ENCODE data around the gene ACCSL.

Gene ACCSL

DNA sequence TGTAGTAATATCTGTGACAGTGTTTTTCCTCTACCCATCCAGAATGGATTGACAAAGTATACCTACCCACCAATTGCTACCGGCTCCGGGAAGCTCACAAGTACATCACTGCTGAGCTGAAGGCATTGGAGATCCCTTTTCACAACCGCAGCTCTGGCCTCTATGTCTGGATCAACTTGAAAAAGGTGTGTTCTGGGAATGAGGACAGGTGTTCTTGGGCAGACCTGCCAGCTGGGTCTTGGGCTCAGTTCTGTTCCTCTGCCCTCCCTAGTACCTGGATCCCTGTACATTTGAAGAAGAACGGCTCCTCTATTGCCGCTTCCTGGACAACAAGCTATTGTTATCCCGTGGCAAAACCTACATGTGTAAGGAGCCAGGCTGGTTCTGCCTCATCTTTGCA, 10.5 kb downstream of the ACCSL start:
- no peak for DNase-seq (ENCODE audit: low spot score)

DNA sequence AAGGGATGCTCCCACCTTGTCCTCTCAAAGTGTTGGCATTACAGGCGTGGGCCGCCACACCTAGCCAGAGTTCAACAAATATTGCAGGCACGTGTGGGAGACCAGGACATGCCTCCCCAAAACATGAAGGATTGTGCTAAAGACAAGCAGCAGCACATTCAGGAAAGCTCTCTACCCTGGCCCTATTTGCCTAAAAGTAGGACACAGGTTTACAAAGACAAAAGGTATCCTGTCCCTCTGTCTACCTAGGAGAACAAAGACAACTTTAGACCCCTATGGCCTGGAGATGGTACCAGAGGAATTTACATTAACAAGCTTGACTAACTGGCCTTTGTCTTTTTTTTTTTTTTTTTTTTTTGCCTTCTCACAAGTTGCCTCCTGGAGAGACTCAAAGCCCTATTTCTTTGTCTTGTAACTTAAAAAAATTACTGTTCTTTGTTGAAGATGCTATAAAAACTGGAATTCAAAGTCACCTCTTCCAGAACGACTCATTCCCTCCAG, 17.4 kb downstream of the ACCSL start:
- no peak for DNase-seq (ENCODE audit: low spot score)

DNA sequence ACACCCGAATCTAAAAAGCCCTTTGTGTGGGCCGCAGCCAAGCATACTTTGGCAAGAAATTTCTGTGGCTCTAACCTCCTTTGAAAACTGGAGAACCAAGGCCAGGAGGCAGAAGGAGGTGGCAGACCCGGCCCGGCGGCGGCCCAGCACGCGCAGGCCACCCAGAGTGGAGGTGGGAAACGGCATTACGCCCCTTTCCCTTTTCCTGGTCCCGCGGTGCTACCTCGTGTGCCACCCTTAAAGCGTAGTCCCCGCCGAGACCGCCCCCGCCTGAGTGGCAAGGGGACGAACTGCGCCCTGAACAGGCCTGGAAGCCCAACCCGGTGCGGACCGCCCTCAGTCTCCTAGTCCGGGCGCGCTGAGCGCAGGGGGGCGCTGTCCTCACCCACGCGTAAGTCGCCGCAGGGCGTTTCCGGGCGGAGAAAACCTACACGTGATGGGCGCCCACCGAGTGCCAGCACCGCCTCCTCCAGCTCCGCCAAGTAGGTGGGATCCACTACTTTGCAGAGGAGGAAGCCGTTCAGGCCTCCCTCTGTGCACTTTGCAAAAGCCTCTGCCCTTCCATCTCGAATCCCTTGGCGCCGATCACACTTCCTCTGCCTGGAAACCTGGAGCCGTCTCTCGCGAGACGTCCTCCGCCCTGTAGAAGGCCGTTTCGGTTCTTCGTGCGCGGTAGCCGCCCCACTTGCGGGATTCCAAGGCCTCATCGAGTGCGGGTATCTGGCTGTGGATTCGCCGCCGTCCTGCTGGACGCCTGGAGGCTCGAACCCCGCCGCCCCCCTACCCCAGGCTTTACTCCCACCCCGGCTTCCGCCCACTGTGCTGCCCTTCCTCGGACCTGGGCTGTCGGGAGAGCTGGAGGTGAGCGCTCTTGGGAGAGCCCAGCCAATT, 18.3 kb downstream of the ACCSL start, which contains the start of gene ACCS:
TSS of gene ACCS (plus strand) at position 430 of the 891 bp plus-strand sequence. CDS start 1,358 bp downstream, outside the sequence.
- DNase-seq (ENCODE audit: low spot score): peak; percentile 78

DNA sequence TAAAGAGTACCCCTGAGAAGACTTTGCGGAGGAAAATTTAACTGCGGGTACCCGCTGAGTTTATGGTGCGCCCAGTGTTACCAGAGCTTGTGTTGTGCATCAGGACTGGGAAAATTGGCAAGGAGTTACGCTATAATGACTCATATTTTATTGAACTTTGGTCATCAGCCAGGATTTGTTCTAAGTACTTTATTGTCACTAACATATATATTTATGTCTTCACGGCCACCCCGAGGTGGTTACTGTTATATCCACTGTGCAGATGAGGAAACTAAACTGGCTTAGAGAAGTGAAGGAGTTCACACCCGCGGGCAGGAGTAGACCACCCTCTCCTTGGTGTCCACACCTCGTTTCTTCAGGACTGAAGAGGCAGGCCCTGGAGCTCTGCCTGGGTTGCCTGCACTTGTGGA, 19.0 kb downstream of the ACCSL start:
- peak; percentile 19 for DNase-seq (ENCODE audit: low spot score)

GRCh38 chr11:44067266-44067665, 19.5 kb downstream of the ACCSL start:
- no peak for DNase-seq (ENCODE audit: low spot score)

DNA sequence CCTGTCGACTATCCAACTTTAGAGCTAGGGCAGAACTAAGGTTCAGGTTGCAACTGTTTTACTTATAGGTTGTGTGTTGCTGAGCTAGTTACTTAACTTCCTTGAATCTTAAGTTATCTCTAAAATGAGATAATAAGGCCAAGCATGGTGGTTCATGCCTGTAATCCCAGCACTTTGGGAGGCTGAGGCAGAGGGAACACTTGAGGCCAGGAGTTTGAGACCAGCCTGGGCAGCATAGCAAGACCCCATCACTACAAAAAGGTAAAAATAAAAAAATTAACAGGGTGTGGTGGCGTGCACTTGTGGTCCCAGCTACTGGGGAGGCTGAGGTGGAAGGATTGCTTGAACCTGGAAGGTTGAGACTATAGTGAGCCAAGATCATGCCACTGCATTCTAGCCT, 20.4 kb downstream of the ACCSL start:
- no peak for DNase-seq (ENCODE audit: low spot score)

DNA sequence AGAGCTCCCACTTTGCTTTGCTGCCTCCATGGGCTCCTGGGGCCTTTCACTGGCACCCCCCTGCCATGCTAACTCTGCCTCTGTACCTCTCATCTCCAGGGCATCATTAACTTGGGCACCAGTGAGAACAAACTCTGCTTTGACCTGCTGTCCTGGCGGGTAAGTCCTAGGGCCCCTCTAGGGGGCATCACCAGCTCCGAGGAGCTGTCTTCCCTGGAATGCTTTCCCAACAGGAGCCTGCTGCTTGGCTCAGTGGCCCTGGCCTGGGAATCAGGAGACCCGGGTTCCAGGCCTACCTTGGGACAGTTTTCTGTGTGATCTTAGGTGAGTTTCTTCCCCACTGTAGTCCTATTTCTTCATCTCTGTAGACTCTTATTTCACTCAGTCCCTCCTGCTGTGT, 23.4 kb downstream of the ACCSL start:
- no peak for DNase-seq (ENCODE audit: low spot score)

DNA sequence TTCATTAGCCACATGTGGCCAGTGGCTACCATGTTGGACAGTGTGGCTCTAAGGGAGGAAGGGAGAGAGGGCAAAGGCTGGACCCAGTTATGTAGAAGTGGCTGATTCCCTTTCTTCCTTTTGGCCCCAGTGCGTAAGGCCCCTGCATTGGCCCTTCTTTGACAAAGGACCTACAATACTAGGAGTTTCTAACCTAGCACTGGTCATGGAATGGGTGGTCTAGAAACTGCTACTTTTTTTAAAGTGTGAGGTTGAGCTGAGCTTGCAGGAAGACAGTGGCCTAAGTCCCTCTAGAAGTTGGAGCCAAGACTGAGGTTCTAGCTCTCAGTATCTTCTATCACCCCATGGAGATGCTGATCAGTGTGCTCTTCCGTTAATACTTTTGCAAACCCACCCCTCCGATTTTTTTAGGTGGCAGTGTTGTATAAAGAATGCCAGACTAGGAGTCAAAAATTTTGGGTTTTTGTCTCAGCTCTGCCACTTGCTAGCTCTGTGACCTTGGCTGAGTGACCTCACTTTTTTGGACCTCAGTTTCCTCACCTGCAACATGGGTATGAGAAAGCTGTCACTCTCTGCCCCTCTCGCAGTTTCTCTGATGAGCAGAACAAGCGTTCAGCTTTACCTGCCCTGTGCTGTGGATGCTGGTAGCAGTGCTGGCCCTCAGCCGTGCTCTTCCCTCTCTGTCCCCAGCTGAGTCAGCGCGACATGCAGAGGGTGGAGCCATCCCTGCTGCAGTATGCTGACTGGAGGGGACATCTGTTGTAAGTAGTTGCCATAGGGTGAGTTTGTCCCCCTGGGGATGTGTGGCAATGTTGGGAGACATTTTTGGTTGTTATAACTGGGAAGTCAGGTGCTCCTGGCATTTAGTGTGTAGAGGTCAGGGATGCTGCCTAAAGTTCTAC, 25.2 kb downstream of the ACCSL start:
- no peak for DNase-seq (ENCODE audit: low spot score)

DNA sequence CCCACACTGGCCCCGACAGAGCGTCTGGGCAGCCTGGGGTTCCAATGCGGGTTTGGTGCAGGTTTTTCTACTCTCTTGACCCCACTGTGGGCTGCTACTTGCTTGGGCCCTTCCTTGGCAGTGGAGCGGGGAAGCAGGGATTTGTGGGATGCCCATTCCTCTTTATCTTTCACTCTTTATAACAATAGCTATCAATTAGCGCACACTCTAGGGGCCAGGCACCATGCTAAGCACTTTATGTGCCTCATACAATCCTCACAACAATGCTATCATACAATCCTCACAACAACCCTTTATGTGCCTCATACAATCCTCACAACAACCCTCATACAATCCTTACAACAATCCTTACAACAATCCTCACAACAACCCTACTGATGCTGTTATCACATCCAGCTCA, 31.0 kb downstream of the ACCSL start:
- no peak for DNase-seq (ENCODE audit: low spot score)

DNA sequence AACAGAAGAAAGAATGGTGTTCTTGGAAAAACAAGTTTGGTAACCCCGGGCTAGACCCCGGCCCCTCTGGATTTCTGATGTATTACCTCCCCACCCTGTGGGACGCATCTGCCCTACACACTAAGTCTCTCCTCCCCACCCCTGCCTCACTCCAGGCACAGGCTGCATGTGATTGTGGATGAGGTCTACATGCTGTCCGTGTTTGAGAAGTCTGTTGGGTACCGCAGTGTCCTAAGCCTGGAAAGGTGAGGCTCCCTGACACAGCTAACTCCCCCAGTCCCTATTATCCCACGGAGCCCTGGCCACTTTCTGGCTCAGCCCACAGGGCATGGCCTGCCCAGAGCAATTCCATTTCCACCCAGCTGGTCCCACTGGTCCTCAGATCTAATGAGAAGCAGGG, 31.6 kb downstream of the ACCSL start:
- no peak for DNase-seq (ENCODE audit: low spot score)

- DNase-seq (ENCODE audit: low spot score): no peak
Measured at GRCh38 chr11:44080951-44081350, 33.2 kb downstream of the ACCSL start.

DNA sequence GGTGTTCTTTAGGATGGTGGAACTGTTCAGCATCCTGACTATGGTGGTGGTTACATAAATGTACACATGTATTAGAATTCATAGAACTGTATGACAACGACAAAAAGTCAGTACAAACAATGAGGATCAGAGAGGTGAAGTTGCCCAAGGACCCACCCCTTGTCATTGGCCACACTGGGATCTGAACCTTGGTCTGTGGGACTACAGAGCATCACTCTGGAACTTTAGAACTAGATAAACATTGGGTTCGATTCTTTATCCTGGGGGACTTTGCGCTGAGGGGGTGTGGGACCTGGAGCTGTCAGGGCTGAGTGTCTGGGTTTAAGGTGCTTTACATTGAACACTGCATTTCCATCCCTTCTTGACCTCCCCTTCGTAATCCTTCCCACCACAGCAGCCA, 34.9 kb downstream of the ACCSL start:
- DNase-seq (ENCODE audit: low spot score): no peak

DNA sequence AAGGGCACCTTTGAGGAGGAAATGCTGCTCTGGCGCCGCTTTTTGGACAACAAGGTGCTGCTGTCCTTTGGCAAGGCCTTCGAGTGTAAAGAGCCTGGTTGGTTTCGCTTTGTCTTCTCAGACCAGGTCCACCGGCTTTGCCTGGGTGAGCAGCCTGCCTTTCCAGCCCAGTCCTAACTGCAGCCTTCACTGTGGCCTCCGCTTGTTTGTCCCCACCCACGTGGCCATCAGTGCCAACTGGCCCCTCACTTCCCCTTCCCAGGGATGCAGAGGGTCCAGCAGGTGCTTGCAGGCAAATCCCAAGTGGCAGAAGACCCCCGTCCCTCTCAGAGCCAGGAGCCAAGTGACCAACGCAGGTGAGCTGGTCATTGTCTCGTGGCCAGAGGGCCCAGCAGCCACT, 35.7 kb downstream of the ACCSL start:
- DNase-seq (ENCODE audit: low spot score): no peak

- no peak for DNase-seq (ENCODE audit: low spot score)
Measured at GRCh38 chr11:44083906-44084305, 36.1 kb downstream of the ACCSL start.

DNA sequence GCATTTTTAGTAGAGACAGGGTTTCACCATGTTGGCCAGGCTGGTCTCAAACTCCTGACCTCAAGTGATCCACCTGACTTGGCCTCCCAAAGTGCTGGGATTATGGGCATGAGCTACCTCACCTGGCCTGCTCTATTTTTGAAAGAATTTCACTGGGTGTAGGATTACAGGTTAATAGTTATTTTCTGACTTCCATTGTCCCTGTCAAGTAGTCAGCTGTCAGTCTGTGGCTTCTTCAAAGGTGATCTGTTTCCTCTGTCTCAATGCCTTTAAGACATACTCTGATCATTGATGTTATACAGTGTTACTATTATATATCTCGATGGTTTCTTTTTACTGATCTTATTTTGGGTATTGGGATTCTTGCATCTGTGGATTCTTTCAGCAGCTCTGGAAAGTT, 37.5 kb downstream of the ACCSL start:
- no peak for DNase-seq (ENCODE audit: low spot score)

GRCh38 chr11:44088377-44088776, 40.6 kb downstream of the ACCSL start:
- no peak for DNase-seq (ENCODE audit: low spot score)

- DNase-seq (ENCODE audit: low spot score): no peak
Measured at GRCh38 chr11:44088871-44089270, 41.1 kb downstream of the ACCSL start.

DNA sequence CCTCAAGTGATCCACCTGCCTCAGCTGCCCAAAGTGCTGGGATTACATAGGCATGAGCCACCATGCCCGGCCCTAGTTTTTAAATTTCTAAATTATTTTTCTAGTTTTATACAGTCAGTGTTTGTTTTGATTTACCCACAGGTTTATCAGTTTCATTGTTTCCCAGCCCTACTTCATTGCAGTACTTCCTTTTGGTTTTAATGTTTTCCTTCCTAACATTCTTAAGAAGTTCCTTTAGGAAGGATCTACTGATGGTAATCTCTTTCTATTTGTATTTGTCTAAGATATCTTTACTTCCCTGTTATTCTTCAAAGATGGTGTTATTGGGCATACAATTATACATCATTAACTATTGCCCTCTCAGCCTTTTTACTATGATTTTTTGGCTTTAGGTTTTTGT, 42.8 kb downstream of the ACCSL start:
- no peak for DNase-seq (ENCODE audit: low spot score)

DNA sequence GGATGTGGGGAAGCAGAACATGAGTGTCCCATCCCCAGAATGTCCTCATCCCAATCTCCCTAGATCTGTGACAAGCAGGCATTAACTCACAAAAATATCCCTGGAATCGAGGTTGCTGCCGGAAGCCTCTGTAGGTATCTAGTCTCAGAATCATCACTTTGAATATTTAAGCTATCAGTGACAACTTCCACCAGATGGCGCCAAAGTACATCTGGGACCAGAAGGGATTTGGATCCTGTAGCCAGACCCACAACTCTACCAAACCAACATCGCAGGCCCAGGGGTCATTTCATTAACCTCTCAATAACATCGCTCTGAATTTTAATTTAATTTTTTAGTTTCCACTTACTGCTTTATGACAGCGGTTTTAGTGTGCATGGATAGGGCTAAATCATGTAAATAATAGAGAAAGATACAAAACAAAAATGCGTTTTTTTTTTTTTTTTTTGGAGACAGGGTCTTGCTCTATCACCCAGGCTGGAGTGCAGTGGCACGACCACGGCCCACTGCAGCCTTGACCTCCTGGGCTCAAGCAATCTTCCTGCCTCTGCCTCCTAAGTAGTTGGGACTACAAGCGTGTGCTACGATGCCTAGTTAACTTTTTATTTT, 46.6 kb downstream of the ACCSL start:
- DNase-seq (ENCODE audit: low spot score): peak; percentile 94

DNA sequence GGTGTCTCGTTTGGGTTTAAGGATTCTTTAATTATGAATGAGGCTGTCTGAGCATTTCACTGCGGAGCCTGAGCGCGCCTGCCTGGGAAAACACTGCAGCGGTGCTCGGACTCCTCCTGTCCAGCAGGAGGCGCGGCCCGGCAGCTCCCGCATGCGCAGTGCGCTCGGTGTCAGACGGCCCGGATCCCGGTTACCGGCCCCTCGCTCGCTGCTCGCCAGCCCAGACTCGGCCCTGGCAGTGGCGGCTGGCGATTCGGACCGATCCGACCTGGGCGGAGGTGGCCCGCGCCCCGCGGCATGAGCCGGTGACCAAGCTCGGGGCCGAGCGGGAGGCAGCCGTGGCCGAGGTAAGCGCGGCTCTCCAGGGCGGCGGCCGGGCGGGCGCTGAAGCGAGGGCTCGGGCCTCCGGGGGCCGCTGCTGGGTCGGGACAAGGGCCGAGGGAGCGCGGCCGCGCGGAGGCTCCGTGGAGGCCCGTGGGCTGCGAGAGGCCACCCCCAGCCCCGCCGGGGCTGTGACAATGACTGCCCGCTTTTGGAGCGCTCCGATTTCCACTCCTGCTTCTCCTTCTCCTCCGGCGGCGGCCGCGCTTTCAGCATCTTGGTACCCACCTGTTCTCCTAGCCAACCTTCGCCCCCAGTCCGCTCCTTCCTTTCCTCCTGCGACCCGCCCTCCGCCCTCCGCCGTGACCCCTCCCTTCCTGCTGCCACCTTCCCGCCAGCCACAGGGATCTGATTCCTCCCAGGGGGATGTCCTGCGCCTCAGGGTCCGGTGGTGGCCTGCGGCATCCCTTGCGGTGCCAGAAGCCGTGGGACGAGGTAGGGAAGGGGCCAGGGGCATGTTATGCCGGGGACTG, 48.0 kb downstream of the ACCSL start, which contains the start of gene EXT2:
TSS of gene EXT2 (plus strand) at position 173 of the 854 bp plus-strand sequence. CDS start 12,035 bp downstream, outside the sequence.
- peak; percentile 85 for DNase-seq (ENCODE audit: low spot score)

All from cerebellar cortex (tissue), 1 donor.